ENCODE data around the gene ZIK1. TPM values are rescaled to one million over a fixed set of nuclear protein-coding genes. Genes with fewer than 3 reads are reported as not detected.

ZIK1 gene
- polyA plus RNA-seq, 3 donors = 0.51 to 1.1 (median 1.0) TPM

- Histone ChIP-seq H3K4me1 (ENCODE audit: control insufficient read depth in 1 of 2, insufficient read depth in 2 of 2, low read length in 2 of 2) (peaks cover 12 to 15% of the 10 kb centered on the region in 2 donors), H3K36me3 (replicated peaks in 1 of 2; ENCODE audit: control insufficient read depth in 1 of 2, insufficient read depth in 2 of 2, low read length in 2 of 2) (peaks cover 37 to 52% of the 10 kb centered on the region in 2 donors), H3K27me3 (ENCODE audit: control insufficient read depth in 2 of 2, insufficient read depth in 2 of 2, low read length in 2 of 2) (no peaks in the 10 kb centered on the region), H3K9ac (ENCODE audit: insufficient read depth, low read length, poor library complexity, severe bottlenecking) (no peak overlapping the region), H3K4me2 (replicated peaks; ENCODE audit: extremely low read depth, low read length, poor library complexity, severe bottlenecking) (no peak overlapping the region), H3K9me3 (replicated peaks in 1 of 2; ENCODE audit: control insufficient read depth in 1 of 2, insufficient read depth in 1 of 2, low read length in 2 of 2) (peaks cover 76 to 80% of the 10 kb centered on the region in 2 donors), H4K20me1 (ENCODE audit: insufficient read depth, low read length) (no peaks in the 10 kb centered on the region), H2AFZ (ENCODE audit: insufficient read depth, low read depth, low read length, poor library complexity, severe bottlenecking) (no peak overlapping the region), H3K4me3 (replicated peaks in 1 of 3; ENCODE audit: low read depth in 2 of 3, low read length in 3 of 3) (peak overlapping the region in 1 of 3 experiments; percentile 97), H3K79me2 (ENCODE audit: insufficient read depth, low read length) (peaks cover 43% of the 10 kb centered on the region), H3K27ac (ENCODE audit: low read depth in 1 of 2, low read length in 2 of 2) (no peak overlapping the region)
- TF ChIP-seq CTCF (IDR thresholded peaks at IDR 0.05) = no peak
- peaks cover 54 to 58% of the 10 kb centered on the region in 2 donors for H3K36me3 Mint-ChIP-seq
- H3K9me3 Mint-ChIP-seq = peaks cover 66 to 91% (median 78%) of the 10 kb centered on the region in 7 donors
- H3K27me3 Mint-ChIP-seq (ENCODE audit: low read depth in 3 of 3) = peaks cover 0 to 6% (median 2%) of the 10 kb centered on the region in 3 donors
- peaks cover 12% of the 10 kb centered on the region for H3K4me1 Mint-ChIP-seq
- WGBS (ENCODE audit: insufficient coverage) = no CpG with 5 or more reads among the region's 3 CpGs
- intact Hi-C loops (cut with micrococcal nuclease) = loop anchor here in 1 of 2 donors (5.0 kb wide), 1 partner anchor 387 kb away; the partner anchor contains the start of gene ZNF606
- peak overlapping the region in 1 of 2 donors; percentile 84 for H3K4me3 Mint-ChIP-seq
- no peak for DNase-seq
- H3K27ac Mint-ChIP-seq = no peak overlapping the region
These were observed 31.4 kb downstream of the ZIK1 start for GRCh38 chr19:57615346-57615745.

- Histone ChIP-seq H3K27ac (ENCODE audit: low read depth in 1 of 2, low read length in 2 of 2) (no peak overlapping the region), H3K9me3 (replicated peaks in 1 of 2; ENCODE audit: control insufficient read depth in 1 of 2, insufficient read depth in 1 of 2, low read length in 2 of 2) (peaks cover 91 to 100% of the 10 kb centered on the region in 2 donors), H3K4me2 (replicated peaks; ENCODE audit: extremely low read depth, low read length, poor library complexity, severe bottlenecking) (no peak overlapping the region), H3K79me2 (ENCODE audit: insufficient read depth, low read length) (peaks cover 25% of the 10 kb centered on the region), H3K4me3 (replicated peaks in 1 of 3; ENCODE audit: low read depth in 2 of 3, low read length in 3 of 3) (peak overlapping the region in 1 of 3 experiments; percentile 97), H3K36me3 (replicated peaks in 1 of 2; ENCODE audit: control insufficient read depth in 1 of 2, insufficient read depth in 2 of 2, low read length in 2 of 2) (peaks cover 48 to 83% of the 10 kb centered on the region in 2 donors), H2AFZ (ENCODE audit: insufficient read depth, low read depth, low read length, poor library complexity, severe bottlenecking) (no peak overlapping the region), H3K27me3 (ENCODE audit: control insufficient read depth in 2 of 2, insufficient read depth in 2 of 2, low read length in 2 of 2) (no peaks in the 10 kb centered on the region), H3K4me1 (ENCODE audit: control insufficient read depth in 1 of 2, insufficient read depth in 2 of 2, low read length in 2 of 2) (no peaks in the 10 kb centered on the region), H4K20me1 (ENCODE audit: insufficient read depth, low read length) (no peaks in the 10 kb centered on the region), H3K9ac (ENCODE audit: insufficient read depth, low read length, poor library complexity, severe bottlenecking) (no peak overlapping the region)
- Mint-ChIP-seq H3K27me3 (ENCODE audit: low read depth in 3 of 3) (peaks cover 0 to 1% (median 0%) of the 10 kb centered on the region in 3 donors), H3K4me3 (no peak overlapping the region), H3K27ac (peak overlapping the region in 1 of 7 donors; percentile 40), H3K36me3 (peaks cover 70 to 78% of the 10 kb centered on the region in 2 donors), H3K9me3 (peaks cover 79 to 100% (median 99%) of the 10 kb centered on the region in 7 donors), H3K4me1 (no peaks in the 10 kb centered on the region)
- 100% methylated on average over 6 of the region's 10 CpGs for WGBS (ENCODE audit: insufficient coverage)
- no peak for TF ChIP-seq CTCF (IDR thresholded peaks at IDR 0.05)
- DNase-seq = no peak
- intact Hi-C loops (cut with micrococcal nuclease) = no loop called here
These were observed 36.9 kb downstream of the ZIK1 start for GRCh38 chr19:57620673-57621348.

Data from CD14-positive monocyte (primary cell).